Activated CD4-positive, alpha-beta T cell treated with anti-CD3 and anti-CD28 coated beads, Interleukin-2, amount 50 U/mL, for 16 hours (primary cell): Measurements from ENCODE around the gene CACNA1A.
"Not testable (repeated sequence)": the region's sequence is repeated elsewhere in the genome, so short reads cannot be mapped to it uniquely, and the experiment has no call there.

Experiments
- DNase-seq: peaks from one replicate; pipeline ENCODE4 v3.0.0-alpha.2; 2020

CACNA1A gene

DNA sequence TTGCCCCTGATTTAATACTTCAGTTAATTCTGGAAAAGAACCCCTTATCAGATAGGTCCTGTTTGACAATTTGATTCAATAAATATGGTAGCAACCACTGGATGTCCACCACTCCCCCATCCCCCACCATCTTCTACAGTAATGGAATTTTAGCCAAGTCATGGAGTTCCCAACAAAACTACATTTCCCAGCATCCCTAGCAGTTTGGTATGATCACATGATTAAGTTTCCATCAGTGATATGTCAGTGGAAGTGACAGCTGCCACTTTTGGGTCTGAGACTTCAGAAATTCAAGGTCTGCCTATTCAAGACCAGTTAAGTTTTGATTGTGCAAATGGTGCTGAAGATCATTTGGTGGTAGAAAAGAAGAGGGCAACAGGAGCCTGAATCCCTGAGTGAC, 85.5 kb downstream of the CACNA1A start:
- DNase-seq: no peak

DNA sequence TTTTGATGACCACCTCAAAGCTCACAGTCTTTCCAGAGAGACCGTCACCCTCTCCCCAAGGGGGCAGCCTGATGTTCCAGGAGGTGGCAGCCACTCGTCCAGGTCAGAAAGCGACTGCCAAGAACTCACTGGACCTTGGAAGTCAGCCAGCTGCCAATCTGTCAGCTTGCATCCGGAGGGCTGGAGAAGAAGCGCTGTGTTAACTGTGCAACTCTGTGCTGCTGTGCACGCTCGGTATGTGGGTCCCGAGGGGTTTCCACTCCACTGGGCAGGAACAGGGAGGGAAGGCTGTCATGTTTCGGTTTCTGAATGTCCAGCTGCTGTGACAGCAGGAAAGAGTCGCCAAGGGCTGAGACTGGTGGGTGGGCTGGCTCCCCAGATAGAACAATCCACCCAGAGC, 89.2 kb downstream of the CACNA1A start:
- DNase-seq: no peak

DNA sequence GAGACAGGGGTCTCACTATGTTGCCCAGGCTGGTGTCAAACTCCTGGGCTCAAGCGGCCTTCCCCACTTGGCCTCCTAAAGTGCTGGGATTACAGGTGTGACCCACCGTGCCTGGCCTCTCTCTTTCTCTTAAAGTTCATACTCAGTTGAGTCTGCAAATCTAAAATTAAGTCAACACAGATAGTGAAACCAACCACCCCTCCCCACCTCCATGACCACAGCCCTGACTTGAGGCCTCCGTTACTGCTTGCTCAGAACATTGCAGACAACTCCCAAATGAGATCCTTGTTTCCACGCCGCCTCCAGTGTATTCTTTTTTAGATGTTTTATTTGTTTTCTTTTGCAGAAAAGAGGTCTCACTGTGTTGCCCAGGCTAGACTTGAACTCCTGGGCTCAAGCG, 94.4 kb downstream of the CACNA1A start:
- DNase-seq: no peak

DNA sequence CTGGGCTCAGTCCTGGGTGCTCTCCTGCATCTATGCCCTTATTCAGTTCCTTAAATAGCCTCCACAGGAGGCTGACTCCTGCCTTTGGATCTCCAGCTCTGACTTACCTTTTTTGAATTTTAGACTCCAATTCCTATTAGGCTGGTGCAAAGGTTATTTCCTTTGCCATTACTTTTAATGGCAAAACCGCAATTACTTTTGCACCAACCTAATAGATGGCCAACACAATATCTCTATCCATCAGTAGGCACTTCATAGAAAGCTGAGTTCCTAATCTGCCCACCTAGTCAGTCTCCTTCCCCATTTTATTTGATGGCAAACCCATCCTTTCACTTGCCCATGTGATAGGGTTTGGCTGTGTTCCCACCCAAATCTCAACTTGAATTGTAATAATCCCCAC, 95.3 kb downstream of the CACNA1A start:
- DNase-seq: no peak

DNA sequence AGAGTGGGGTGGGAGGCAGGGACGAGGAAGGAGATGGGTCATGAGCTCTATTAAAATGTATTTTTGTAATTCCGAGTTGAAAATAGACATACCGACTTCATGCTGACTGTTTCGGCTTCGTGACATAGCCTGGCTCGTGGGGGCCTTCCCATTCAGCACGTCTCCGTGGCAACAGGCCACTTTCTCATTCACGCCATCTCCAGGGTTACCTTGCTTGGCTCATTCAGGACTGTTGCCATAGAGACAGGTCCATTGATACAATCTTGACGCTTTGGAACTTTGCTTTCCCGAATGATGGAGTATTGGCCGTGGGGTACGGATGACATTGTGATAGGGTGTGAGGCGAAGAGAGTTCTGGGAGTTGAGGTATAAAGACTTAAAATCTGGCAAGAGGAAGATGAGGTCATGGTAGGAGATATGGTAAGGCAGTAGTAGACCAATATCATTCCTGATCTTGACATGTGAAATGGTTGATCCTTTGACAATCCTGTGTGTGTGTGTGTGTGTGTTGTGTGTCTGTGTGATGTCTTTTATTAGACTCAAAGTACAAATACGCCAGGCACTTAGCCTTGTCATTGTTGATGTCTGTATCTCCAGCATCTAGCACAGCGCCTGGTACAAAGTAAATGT, 97.3 kb downstream of the CACNA1A start:
- DNase-seq: no peak

DNA sequence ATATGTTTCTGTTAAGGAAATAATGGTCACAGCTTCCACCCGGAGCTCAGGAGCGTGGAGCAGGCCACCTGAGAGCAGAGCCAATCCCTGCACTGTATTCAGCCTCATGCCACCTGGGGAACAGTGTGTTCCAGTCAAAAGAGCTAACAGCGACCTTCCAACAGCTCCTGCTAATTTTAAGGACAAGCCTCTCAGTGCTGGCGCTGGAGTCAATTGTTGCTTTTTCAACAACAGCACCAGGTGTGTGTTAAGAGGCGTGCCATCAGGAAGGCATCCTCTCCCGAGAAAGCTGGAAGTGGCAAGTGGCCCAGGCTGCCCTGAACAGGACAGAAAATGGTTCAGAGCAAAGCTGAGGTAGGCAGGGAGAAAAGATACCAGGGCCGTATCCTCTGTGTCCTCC, 102.0 kb downstream of the CACNA1A start:
- DNase-seq: no peak

DNA sequence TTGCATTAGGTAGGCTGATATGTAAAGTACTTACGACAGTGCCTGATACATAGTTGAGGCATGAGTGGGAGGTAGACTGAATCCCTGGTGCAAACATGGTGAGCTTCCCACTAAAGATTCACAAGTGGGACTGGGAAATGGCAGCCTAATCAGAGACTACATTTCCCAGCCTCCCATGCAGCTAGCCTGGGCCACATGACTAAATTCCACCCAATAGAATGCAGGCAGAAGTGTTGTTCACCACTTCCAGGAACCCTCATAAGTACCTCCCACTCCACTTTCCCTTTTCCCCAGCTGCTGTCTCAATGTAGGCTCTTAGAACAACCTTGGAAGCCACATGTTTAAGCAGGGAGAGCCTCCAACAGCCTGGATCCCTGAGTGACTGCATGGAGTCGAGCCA, 104.9 kb downstream of the CACNA1A start:
- DNase-seq: peak; percentile 17

DNA sequence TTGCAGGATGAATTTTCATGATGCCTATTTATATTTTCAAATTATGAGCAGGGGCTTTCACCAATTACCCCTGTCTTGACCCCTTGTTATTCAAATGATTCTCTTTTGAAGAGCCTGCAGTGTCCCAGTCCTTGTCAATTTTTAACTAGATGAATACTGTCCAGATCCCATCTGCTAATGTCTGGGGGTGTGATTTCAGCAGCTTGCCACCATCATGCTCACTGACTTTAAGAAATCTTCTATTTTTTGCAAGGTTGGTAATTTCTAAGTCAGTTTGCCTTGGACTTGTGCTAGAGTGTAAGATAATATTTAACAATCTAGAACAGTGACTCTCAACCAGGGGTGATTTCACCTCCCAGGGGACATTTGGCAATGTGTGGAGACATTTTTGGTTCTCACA, 106.0 kb downstream of the CACNA1A start:
- DNase-seq: no peak

DNA sequence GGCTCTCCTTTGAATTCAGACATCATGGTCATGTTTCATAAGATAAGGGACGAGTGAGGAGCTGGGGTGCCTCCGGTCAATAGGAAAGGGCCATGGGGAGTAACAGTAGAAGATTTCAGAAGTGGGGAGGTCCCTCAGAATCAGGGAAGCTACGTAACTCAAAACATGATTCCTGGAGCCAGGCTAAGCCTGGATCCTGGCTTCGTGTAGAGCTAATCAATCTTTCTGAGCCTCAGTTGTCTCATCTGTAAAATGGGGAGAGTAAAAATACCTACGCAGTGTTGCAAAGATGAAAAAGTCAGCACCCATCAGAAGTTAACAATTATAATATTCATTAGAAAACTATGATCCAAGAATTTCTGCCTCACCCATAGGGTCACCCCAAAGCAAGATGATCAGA, 106.5 kb downstream of the CACNA1A start:
- DNase-seq: no peak

DNA sequence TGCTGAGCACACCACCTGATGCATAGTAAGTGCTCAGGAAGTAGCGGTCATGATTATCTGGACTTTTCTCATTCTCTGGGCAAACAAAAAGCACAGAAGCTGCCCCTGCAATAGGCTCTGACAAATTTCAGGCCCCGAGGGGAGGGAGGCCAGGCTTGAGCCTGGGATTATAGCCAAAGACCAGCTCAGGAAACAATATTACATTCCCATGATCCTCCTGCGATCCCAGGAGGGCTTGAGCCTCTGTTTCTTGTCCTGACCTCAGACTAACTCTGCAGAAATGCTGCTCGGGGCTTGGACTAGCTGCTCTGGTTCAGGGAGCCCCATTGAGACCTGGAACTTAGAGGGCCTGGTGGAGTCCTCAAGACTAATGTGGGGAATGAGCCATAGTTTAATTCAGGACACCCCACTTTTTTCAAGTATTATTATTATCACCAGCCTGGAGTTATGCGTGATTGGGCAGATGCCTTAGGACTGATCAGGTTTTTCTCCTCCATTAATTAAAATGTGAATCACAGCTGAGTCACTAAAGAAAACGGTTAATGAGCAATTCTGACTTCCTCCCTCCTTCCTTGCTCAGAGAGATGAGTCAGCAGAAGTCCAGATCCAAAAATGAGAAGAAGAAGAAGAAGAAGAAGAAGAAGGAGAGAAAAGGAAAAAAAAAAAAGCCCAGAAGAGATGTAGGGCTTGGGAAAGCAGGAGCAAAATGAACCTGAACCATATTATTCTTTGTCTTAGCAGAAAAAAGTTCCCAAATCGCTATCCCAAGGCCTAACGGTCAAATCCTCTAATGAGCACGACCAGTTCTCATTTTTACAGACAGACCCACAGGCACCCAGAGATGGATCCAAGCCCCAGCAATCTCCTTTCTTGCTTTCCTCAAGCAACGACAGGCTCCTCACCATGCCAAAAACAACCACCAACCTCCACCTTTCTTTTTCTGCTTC, 107.2 kb downstream of the CACNA1A start:
- no peak for DNase-seq

DNA sequence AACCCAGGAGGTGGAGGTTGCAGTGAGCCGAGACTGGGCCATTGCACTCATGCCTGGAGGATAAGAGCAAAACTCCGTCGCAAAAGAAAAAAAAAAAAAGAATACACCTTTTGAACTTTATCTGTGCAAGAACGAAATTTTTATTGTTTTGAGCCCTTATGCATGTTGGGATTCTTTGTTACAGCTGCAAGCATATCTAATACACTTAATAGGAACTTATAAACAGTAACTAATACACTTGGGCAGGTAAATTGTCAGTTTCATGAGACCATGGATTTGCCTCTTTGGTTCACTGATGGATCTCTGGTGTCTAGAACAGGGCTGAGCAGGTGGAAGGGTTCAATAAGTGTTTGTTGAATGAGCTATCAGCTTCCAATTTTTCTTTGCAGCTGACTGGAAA, 108.1 kb downstream of the CACNA1A start:
- no peak for DNase-seq

DNA sequence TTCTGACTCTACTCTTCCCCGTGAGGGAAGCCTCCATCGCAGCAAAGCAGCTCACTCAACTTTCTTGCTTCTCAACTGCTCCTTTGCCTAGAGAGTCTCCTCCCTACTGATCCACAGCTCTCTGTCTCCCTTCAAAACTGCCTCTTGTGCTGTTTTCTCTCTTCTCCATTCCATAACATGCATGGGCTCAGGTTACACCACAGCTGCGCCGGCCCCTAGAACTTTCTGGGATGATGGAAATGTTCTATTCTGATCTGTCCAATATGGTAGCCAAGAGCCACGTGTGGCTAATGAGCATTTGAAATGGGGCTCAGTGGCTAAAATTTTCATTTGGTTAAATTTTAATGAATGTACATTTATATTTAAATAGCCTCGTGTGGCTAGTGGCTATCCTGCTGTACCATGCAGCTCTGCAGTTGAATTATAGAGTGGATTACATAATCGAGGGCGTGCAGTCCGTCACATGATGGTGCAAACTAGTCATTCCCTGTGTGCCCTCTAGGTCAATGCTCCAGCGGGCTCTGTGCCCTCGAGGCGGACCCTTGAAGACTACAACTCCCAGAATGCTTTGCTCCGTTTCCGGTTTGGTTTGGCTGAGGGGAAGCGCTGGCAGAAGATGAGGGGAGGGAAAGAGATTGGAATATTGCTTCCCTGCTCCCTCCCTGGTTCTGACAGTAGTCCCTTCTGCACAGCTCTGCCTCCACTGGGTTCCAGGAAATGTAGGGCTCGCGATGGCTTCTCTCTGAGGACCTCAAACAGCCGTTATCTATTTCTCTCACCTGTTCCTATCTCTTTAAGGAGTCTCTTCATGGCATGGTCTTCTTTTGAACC, 109.8 kb downstream of the CACNA1A start:
- no peak for DNase-seq

DNA sequence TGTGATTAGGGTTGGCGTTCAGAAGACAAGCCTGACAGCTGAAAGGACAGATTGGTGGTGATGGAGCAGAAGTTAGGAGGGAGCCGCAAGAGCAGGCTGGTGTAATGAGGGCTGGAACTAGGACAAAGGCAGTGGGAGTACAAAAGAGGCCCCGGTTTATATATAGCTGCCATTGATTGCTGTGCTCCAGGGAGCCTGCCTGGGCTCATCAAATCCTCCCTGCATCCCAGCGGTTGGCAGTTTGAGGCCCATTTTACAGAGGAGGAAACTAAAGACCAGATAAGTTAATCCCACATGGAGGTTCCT, 123.7 kb downstream of the CACNA1A start:
- no peak for DNase-seq

DNA sequence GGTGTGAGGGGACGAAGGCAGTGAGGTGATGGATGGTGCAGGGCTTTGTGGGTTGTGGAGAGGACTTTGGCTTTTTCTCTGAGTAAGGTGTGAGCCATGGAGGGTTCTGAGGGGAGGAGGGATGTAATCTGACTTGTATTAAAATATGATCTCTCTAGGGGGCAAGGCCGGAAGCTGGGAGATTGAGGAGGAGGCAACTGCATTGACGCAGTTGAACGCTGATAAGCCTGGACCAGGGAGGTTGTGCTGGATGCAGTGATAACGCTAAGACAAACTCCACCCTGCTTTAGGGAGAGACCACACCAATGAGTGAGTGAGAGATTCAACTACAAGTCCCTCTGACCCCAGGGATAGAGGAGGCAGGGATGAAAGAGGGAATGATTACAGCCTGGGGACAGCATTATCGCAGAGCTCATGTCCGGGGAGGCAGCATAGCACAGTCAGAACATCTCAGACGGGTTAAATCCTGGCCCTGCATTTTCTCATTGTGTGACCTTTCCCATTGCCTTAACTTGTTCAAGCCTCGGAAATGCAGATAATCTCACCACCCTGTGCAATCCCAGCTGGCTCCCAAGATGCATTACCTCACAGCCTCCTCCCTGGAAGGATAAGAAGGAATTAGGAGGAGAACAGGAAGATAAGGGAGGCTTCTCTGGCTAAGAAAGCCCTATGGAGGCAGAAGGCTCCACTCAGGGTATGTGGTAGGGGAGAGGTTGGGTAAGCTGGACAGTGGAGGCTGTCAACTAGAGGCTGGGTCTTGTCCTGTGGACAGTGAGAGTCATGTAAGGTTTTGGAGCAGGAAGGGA, 124.2 kb downstream of the CACNA1A start:
- DNase-seq: no peak

DNA sequence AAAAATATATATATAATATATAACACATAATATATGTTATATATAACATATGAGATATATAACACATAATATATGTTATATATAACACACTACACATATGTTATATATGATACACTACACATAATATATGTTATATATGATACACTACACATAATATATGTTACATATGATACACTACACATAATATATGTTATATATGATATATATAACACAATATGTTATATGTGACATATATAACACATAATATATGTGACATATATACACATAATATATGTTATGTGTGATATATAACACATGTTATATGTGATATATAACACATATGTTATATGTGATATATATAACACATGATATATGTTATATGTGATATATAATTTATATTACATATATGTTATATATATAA, 129.7 kb downstream of the CACNA1A start:
- DNase-seq: no peak

DNA sequence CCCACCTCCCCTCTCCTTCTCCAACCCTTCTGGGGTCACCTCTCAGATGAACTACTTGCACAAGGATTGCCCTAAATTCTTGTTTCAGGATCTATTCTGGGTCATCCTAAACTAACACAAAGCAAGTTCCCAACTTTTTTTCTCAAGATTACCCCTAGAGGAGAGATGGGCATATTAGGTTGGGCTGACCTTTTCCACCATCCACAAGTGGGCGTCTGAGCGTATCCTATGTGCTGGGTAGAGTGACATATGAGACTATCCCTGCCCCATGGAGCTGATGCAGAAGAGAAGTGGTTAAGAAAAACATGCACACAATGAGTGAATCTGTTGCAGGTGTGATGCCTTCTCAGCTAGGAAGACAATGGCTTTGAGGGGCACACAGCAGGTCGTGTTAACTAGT, 132.7 kb downstream of the CACNA1A start:
- DNase-seq: no peak

DNA sequence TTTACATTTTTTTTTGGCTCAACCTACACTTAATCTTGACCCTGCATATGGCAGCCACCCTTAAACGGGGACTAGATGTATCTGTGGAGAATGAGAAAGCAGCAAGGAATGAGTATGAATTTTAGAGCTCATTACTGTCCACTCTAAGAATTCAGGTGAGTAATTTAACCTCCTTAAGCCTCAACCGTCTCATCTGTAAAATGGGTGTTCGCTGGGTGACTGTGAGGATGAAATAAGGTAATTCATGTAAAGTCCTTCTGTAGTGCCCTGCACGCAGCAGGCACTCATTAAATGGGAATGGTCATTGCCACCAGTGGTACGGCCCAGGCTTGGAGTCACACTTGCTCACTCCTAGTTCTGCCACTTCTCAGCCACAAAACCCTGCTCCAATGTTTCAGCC, 135.3 kb downstream of the CACNA1A start:
- DNase-seq: no peak

DNA sequence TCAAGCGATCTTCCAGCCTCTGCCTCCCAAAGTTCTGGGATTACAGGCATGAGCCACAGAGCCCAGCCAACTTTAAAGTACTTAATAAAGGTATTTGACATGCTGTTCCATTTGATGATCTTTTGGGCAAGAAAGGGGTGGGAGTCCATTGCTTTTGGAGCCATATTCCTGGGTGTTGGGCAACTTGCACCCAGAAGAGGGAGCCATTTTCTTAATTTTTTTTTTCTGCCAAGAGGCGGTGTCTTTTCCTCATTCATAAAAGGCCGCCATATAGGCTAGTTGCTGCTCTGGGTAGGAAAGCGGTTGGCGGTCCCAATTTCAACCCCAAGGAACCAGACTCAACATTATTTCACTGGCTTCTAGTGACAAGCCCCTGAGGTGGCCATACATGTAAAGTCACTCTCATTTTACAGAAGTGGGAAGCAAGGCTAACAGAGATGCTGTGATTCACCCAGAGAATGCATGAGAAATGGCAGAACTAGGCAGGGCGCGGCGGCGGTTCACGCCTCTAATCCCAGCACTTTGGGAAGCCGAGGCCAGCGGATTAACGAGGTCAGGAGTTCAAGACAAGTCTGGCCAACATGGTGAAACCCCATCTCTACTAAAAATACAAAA, 139.6 kb downstream of the CACNA1A start:
- DNase-seq: no peak

DNA sequence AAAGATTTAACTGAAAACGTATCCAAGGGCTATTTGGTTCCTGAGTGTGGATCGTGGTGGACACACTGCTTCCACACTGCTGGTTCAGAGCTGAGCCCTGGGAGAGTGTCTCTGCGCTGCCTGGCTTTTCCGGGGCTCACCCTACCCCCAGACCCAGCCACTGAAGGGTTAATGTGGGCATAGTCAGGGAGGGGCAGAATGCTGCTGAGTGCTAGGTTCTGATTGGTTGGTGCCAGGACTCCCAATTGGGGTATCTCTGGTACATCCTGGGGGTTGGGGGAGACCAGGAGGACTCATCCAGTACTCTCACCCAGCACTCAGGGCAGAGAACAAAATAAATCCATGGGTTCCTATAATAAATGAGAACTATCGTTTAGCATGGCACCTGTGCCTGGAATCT, 142.3 kb downstream of the CACNA1A start:
- DNase-seq: no peak

DNA sequence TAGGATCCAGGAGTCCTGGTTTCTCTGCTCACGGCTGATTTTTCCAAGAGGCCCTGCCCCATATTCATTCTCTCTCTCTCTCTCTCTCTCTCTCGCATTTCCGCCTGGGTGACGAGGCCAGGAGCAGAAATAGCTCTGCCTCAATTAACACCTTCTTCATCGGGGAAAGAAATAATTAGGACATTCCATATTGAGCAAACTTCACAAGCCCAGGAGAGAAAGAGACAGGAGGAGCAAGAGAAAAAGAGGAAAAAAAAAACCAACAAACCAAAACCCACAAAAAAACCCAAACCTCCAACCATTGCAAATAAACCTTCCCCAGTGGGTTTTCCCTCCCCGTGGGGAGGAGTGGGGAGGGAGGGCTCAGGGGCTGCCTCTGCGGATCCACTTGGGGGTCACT, 143.0 kb downstream of the CACNA1A start:
- no peak for DNase-seq

DNA sequence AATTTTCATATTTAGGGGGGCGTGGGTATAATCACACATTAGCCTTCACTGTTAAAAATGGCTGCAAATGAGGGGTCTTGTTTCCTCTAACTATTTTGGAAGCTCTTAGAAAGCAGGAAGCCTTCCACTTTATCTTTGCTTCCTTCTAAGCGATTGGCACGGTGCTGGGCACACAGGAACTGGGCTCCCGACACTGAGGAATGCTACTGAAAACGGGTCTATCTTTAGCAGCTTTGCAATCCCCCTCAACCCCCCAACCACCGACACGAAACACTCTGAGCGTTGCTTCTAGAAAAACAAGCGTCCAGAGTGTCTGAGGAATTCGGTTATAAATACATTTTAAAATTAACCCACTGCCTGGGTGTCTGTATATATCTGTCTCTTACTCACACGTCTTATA, 143.6 kb downstream of the CACNA1A start:
- no peak for DNase-seq

DNA sequence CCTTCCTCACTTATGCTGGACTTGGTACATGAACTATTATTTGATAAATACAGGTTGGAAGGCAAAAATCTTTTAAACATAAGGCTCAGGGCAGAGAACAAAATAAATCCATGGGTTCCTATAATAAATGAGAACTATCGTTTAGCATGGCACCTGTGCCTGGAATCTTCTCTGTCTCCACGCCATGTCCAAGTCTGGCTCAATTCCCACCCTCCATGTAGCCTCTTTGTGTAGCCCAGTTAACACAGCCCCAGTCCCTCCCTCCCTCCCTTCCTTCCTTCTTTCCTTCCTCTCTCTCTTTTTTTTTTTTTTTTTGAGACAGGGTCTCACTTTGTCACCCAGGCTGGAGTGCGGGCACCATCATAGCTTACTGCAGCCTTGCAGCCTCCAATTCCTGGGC, 144.6 kb downstream of the CACNA1A start:
- DNase-seq: not testable (repeated sequence)
